GM19372 (cell line): ENCODE data around the gene PRRG3.

Experiments
- ATAC-seq: cut with Tn5 transposase; IDR thresholded peaks from one replicate; pipeline ENCODE4 v1.9.1; 2021; ENCODE audit warnings: mild to moderate bottlenecking, low read depth, moderate library complexity; ENCODE audit not compliant: unreplicated experiment

Gene PRRG3

GRCh38 chrX:151741606-151742005, 46.3 kb downstream of the PRRG3 start:
- no peak for ATAC-seq

- ATAC-seq = no peak
Measured at GRCh38 chrX:151742311-151742710, 47.1 kb downstream of the PRRG3 start.

GRCh38 chrX:151743651-151744470, 48.6 kb downstream of the PRRG3 start:
- ATAC-seq = no peak

- no peak for ATAC-seq
Measured at GRCh38 chrX:151745651-151746050, 50.4 kb downstream of the PRRG3 start.

GRCh38 chrX:151746502-151746901, 51.2 kb downstream of the PRRG3 start:
- no peak for ATAC-seq

GRCh38 chrX:151750511-151750910, 55.3 kb downstream of the PRRG3 start:
- ATAC-seq = no peak

- ATAC-seq = no peak
Measured at GRCh38 chrX:151752847-151753246, 57.6 kb downstream of the PRRG3 start.

GRCh38 chrX:151753313-151754046, 58.2 kb downstream of the PRRG3 start:
- ATAC-seq = no peak

- no peak for ATAC-seq
Measured at GRCh38 chrX:151754047-151754429, 58.8 kb downstream of the PRRG3 start.

- no peak for ATAC-seq
Measured at GRCh38 chrX:151754641-151755215, 59.5 kb downstream of the PRRG3 start.
